ENCODE data around the gene CFP. TPM values are rescaled to one million over a fixed set of nuclear protein-coding genes. Genes with fewer than 3 reads are reported as not detected.
A peak's percentile ranks its signal among the peaks of the same experiment; 100 is the strongest.

Gene CFP
- total RNA-seq, 1 donor = under 0.01 TPM

DNA sequence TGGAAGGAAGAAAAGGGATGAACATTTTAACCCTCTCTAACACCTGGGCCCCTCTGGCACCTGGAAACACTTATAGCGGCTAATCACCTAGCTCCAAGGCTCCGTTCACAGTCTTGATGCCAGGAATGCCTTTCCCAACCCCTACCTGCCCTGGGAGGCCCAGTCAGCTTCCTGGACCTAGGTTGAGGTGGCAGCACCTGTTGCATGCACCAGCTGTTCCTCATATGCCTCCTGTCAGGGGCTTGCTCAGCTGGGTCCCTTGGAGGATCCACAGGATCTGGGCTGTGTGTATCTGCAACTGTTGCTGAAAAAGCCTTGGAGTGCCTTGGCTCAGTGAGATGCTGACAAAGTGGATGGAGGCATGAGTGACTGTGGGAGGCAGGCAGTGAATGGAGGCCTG lies 4.4 kb downstream of the CFP start:
- no peak overlapping the region for H3K4me3 ChIP-seq (ENCODE audit: low read depth, low read length)
- TF ChIP-seq, protein P1, sequence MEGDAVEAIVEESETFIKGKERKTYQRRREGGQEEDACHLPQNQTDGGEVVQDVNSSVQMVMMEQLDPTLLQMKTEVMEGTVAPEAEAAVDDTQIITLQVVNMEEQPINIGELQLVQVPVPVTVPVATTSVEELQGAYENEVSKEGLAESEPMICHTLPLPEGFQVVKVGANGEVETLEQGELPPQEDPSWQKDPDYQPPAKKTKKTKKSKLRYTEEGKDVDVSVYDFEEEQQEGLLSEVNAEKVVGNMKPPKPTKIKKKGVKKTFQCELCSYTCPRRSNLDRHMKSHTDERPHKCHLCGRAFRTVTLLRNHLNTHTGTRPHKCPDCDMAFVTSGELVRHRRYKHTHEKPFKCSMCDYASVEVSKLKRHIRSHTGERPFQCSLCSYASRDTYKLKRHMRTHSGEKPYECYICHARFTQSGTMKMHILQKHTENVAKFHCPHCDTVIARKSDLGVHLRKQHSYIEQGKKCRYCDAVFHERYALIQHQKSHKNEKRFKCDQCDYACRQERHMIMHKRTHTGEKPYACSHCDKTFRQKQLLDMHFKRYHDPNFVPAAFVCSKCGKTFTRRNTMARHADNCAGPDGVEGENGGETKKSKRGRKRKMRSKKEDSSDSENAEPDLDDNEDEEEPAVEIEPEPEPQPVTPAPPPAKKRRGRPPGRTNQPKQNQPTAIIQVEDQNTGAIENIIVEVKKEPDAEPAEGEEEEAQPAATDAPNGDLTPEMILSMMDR (IDR thresholded peaks at IDR 0.05; ENCODE audit: insufficient read depth, low read depth, low read length) = no peak
- no peak for DNase-seq (ENCODE audit: low read depth)

DNA sequence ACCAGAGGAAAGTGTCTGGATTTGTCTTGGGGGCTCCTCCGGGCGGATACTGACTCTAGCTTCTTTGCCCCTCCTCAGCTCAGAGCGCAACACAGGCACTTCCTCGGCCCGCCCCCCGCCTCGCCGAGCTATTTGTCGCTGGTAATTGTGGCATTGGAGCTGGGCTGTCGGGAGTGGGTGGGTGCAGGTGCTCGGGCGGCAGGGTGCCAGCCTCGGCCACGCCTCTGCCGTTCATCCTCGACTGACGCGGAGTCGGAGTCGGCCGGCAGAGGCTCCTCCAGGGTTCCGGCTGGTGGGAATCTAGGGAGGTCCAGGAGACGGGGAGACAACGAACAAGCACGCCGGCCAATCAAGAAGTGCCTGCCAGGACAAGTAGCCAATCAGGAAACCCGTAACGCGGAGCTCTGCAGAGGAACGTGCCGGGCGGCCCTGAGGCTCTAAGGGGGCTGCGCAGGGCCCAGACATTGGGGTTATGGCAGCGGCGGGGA lies 6.1 kb downstream of the CFP start:
- H3K4me3 ChIP-seq (ENCODE audit: low read depth, low read length) = peak overlapping the region; percentile 50
- peak; percentile 82 for DNase-seq (ENCODE audit: low read depth)
- TF ChIP-seq, protein P1 (IDR thresholded peaks at IDR 0.05; ENCODE audit: insufficient read depth, low read depth, low read length) = no peak

DNA sequence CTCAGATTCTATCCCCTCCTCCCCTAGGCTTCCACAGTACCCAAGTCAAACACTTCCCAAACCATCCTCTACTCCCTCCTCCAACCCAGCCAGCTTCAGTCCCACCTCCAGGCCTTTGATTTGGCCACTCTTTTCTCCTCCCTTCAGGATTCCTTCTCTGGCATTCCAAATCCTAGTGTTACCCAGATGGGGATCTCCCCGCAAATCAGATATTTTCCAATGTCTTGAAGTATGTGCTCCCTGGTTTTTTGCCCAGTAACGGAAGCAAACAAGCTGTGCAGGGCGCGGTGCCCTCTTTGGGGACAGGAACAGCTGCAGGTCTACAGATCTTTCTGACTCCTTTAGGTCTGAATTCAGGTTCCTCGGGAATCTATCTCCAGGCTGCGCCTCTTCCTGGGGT lies 7.9 kb downstream of the CFP start:
- no peak overlapping the region for H3K4me3 ChIP-seq (ENCODE audit: low read depth, low read length)
- TF ChIP-seq, protein P1 (IDR thresholded peaks at IDR 0.05; ENCODE audit: insufficient read depth, low read depth, low read length) = no peak
- DNase-seq (ENCODE audit: low read depth) = no peak

DNA sequence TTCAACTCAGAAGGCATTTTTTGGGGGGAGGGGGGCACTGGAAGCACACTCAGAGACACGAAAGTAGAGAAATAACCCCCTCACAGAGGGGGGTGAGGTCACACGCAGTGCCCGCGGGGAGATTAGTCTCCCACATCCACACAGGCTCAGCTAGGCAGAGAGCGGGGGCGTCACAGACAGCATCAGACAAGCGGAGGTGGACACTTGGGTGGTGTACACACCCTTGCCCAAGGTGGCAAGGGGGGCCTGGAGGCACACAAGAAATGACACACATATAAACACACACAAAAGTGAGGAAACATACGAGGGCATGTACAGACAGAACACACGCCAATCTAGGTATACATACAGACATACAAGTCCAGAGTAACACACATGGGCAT lies 9.4 kb downstream of the CFP start:
- no peak overlapping the region for H3K4me3 ChIP-seq (ENCODE audit: low read depth, low read length)
- DNase-seq (ENCODE audit: low read depth) = no peak
- TF ChIP-seq, protein P1 (IDR thresholded peaks at IDR 0.05; ENCODE audit: insufficient read depth, low read depth, low read length) = no peak

DNA sequence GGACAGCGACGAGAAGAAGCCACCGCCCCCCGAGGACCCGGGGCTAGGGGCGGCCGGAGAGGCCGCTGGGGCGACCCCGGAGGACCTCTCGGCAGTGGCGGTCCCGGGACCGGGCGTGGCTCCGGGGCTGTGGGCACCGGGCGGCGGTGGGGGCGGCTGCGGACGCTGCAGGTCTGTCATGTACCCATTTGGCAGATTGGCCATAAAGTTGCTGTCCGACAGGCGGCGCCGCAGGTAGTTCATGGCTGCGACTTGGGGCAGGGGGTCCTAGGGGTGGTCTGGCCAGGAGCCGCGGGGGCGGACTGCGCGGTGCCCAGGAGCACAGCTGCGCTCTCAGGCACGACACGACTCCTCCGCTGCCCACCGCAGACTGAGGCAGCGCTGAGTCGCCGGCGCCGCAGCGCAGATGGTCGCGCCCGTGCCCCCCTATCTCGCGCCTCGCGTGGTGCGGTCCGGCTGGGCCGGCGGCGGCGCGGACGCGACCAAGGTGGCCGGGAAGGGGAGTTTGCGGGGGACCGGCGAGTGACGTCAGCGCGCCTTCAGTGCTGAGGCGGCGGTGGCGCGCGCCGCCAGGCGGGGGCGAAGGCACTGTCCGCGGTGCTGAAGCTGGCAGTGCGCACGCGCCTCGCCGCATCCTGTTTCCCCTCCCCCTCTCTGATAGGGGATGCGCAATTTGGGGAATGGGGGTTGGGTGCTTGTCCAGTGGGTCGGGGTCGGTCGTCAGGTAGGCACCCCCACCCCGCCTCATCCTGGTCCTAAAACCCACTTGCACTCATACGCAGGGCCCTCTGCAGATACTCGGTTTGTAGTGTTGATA lies 10.0 kb downstream of the CFP start, which contains the start of gene SYN1:
Gene SYN1 (minus strand): TSS at position 372 of the 817 bp plus-strand sequence. CDS start 129 bp downstream, at position 243.
- peak within 1 kb of the TSS; percentile 46 for H3K4me3 ChIP-seq (ENCODE audit: low read depth, low read length)
- TF ChIP-seq, protein P1 (IDR thresholded peaks at IDR 0.05; ENCODE audit: insufficient read depth, low read depth, low read length) = no peak
- DNase-seq (ENCODE audit: low read depth) = peak; percentile 79

DNA sequence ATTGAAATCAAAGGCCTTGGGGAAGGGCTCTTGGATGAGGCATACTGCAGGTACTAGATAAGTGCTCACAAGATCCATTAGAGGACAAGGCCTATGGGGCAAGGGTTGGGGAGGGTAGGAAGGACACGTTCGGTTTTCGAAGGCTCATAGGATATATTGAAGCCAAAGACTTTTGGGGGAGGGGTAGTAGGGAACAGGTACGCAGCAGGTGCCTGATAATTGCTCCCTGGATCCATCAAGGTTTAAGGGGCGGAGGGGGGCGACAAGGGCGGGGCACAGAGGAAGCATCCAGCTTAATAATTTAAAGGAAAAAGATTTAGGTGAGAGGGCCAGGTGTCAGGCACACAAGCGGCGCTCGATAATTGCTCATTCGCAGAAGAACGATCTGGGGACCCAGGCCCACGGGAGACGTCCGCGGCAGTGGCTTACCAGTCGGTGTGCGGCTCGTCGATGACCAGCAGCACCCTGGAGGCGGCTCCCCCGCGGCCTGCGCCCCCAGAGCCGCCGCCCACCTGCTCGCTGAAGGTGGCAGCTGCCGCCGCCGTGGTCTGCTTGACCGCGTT lies 10.7 kb downstream of the CFP start:
- H3K4me3 ChIP-seq (ENCODE audit: low read depth, low read length) = no peak overlapping the region
- DNase-seq (ENCODE audit: low read depth) = no peak

More for the DNA sequence above, 10.7 kb downstream of the CFP start:
- TF ChIP-seq, protein P1 (IDR thresholded peaks at IDR 0.05; ENCODE audit: insufficient read depth, low read depth, low read length) = no peak
